Loucy (cell line): ENCODE results near the gene ASXL1.

Source experiments
- H2AFZ ChIP-seq: fragments of 200-600 bp; sonication (generic); 2 replicates; pipeline ENCODE4 v1.6.0; 2016; ENCODE audit warnings: antibody characterized with exemption, mild to moderate bottlenecking, low read length, moderate library complexity
- H3F3A ChIP-seq: fragments of 200-600 bp; 2 replicates; pipeline ENCODE4 v1.6.0; 2016; ENCODE audit warnings: antibody characterized with exemption, low read depth, mild to moderate bottlenecking
- H3K27me3 ChIP-seq: fragments of 200-600 bp; sonication (generic); 2 replicates; pipeline ENCODE4 v1.6.1; 2014; ENCODE audit warnings: low read length, mild to moderate bottlenecking; ENCODE audit not compliant: insufficient read depth, poor library complexity, severe bottlenecking
- H3K36me3 ChIP-seq: fragments of 200-600 bp; sonication (generic); 2 replicates; pipeline ENCODE4 v1.6.1; 2016; ENCODE audit warnings: low read length; ENCODE audit not compliant: insufficient read depth
- H3K4me1 ChIP-seq: fragments of 200-600 bp; sonication (generic); 2 replicates; pipeline ENCODE4 v1.5.1; 2014; ENCODE audit warnings: low read length, mild to moderate bottlenecking; ENCODE audit not compliant: insufficient read depth, poor library complexity, severe bottlenecking
- H3K4me2 ChIP-seq: fragments of 200-600 bp; sonication (generic); 2 replicates; pipeline ENCODE4 v1.6.0; 2014; ENCODE audit warnings: antibody characterized with exemption, low read length, low read depth, mild to moderate bottlenecking; ENCODE audit not compliant: poor library complexity, severe bottlenecking
- H3K4me3 ChIP-seq: fragments of 200-600 bp; sonication (generic); 2 replicates; pipeline ENCODE4 v1.5.1; 2014; ENCODE audit warnings: low read length, mild to moderate bottlenecking, mixed read lengths; ENCODE audit not compliant: poor library complexity, severe bottlenecking
- H3K79me2 ChIP-seq: fragments of 200-600 bp; sonication (generic); 2 replicates; pipeline ENCODE4 v1.6.1; 2014; ENCODE audit warnings: low read length; ENCODE audit not compliant: insufficient read depth
- H3K9ac ChIP-seq: fragments of 200-600 bp; sonication (generic); 2 replicates; pipeline ENCODE4 v1.6.0; 2014; ENCODE audit warnings: mild to moderate bottlenecking, low read depth, low read length, moderate library complexity; ENCODE audit not compliant: poor library complexity, severe bottlenecking
- H3K9me2 ChIP-seq: fragments of 200-600 bp; sonication (generic); replicated peaks from 2 replicates; pipeline ENCODE4 v1.6.1; 2016; ENCODE audit warnings: low read depth, low read length, mixed read lengths
- H3K9me3 ChIP-seq: fragments of 200-600 bp; sonication (generic); 2 replicates; pipeline ENCODE4 v1.6.1; 2014; ENCODE audit warnings: mild to moderate bottlenecking, antibody characterized with exemption, low read length, low read depth; ENCODE audit not compliant: insufficient read depth
- H4K20me1 ChIP-seq: fragments of 200-600 bp; sonication (generic); 2 replicates; pipeline ENCODE4 v1.6.0; 2014; ENCODE audit warnings: antibody characterized with exemption, low read length, mild to moderate bottlenecking; ENCODE audit not compliant: insufficient read depth, poor library complexity, severe bottlenecking
- CTCF ChIP-seq: fragments of 200-600 bp; sonication (generic); conservative IDR thresholded peaks from 2 replicates; pipeline ENCODE4 v1.5.1; 2014; ENCODE audit warnings: mild to moderate bottlenecking, antibody characterized with exemption, low read length
- EZH2phosphoT487 ChIP-seq: fragments of 200-600 bp; IDR thresholded peaks from 2 replicates; pipeline ENCODE4 v1.6.1; 2018; ENCODE audit warnings: antibody characterized with exemption, mild to moderate bottlenecking, moderate library complexity, borderline replicate concordance

The ASXL1 gene

GRCh38 chr20:32333181-32333987, 24.7 kb upstream of the ASXL1 start:
- Histone ChIP-seq H3K36me3 (peaks cover 9% of the 10 kb centered on the region; the same call in 1 of the 2 replicates), H3K4me2 (no peak overlapping the region), H3K27me3 (no peaks in the 10 kb centered on the region), H4K20me1 (no peaks in the 10 kb centered on the region), H2AFZ (no peak overlapping the region), H3K4me3 (no peak overlapping the region), H3K9ac (no peak overlapping the region), H3K79me2 (no peaks in the 10 kb centered on the region), H3K4me1 (peaks cover 4% of the 10 kb centered on the region), H3F3A (no peaks in the 10 kb centered on the region), H3K9me2 (no peaks in the 10 kb centered on the region), H3K9me3 (no peaks in the 10 kb centered on the region)
- TF ChIP-seq EZH2phosphoT487 (no peak), CTCF (no peak)

DNA sequence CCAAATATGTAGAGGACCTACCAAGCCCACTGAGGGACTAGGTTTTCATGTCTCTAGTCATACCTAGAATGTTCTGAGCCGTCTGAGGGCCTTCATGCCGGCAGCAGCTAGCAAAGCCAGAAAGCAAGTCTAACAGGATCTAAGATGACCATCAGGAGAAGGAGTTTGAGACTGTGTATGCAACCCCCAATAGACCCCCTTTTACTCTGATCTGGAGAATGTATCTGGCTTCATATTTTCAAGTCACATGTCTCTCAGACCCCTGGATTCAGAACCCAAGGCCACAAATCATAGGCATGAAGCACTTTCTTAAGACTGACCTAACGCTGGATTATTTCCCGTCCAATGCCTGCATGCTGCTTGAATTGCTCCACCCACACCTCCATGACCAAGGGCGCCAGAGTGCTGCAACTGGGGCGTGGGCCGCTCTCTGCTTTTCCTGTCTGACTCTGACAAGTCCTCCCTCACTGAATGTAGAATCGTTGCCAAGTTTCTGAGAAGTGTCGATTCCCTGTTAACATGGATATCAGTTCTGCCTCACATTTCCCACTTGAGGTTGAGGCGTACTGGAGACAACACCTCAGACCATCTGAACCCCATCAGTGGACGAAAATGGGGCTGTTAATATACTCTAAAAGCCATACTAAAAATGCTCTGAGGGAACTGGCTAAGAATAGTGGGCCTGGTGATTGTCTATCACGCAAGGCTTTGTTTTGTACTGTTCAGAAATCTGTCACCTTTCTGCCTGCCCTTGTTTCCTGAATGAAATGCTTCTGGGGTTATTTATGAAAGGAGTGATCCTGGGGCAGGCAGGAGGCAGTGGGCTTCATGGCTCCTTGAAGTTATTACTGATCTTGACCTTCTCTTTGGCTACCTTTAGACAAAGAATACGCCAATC, 23.9 kb upstream of the ASXL1 start:
- H3K9me2 ChIP-seq: no peaks in the 10 kb centered on the region
- no peak overlapping the region for H3K4me2 ChIP-seq
- H3K4me3 ChIP-seq: no peak overlapping the region
- H3K9me3 ChIP-seq: no peaks in the 10 kb centered on the region
- H3F3A ChIP-seq: no peaks in the 10 kb centered on the region
- no peak overlapping the region for H2AFZ ChIP-seq
- no peaks in the 10 kb centered on the region for H4K20me1 ChIP-seq
- peaks cover 4% of the 10 kb centered on the region for H3K4me1 ChIP-seq
- H3K79me2 ChIP-seq: no peaks in the 10 kb centered on the region
- H3K9ac ChIP-seq: no peak overlapping the region
- H3K36me3 ChIP-seq: peaks cover 9% of the 10 kb centered on the region; the same call in 1 of the 2 replicates
- H3K27me3 ChIP-seq: no peaks in the 10 kb centered on the region
- TF ChIP-seq CTCF (no peak), EZH2phosphoT487 (no peak)

DNA sequence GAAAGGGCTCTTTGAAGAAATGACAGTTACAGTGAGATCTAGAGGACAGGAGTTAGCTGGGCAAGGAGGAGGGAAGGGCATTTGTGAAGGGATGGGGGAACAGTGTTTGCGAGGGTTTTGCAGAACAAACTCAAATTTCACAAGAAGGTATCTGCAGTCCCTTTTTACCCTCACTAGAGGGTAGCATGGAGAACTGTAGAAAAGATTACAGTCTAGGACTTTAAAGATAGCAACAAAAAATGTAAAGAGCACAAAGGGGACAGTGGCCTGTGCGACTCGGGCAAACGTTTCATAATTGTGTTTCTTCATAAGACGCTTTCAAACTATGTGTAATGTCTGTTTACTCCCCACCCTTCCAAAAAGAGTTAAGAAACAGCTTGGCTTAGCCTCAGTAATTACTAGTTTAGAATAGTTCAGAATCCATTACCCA, 21.2 kb upstream of the ASXL1 start:
- no peak overlapping the region for H3K9ac ChIP-seq
- H3K4me2 ChIP-seq: no peak overlapping the region
- no peak overlapping the region for H2AFZ ChIP-seq
- no peaks in the 10 kb centered on the region for H3K9me2 ChIP-seq
- H3K9me3 ChIP-seq: no peaks in the 10 kb centered on the region
- H3K36me3 ChIP-seq: peaks cover 4% of the 10 kb centered on the region; the same call in 1 of the 2 replicates
- no peaks in the 10 kb centered on the region for H4K20me1 ChIP-seq
- peaks cover 4% of the 10 kb centered on the region for H3K4me1 ChIP-seq
- no peaks in the 10 kb centered on the region for H3K27me3 ChIP-seq
- TF ChIP-seq CTCF (peak; percentile 65), EZH2phosphoT487 (no peak)
- H3F3A ChIP-seq: no peaks in the 10 kb centered on the region
- H3K4me3 ChIP-seq: no peak overlapping the region
- no peaks in the 10 kb centered on the region for H3K79me2 ChIP-seq
